ENCODE results near the gene SULT1E1.
A peak's percentile ranks its signal among the peaks of the same experiment; 100 is the strongest.
"Not testable (repeated sequence)": the region's sequence is repeated elsewhere in the genome, so short reads cannot be mapped to it uniquely, and the experiment has no call there.

Gene SULT1E1

GRCh38 chr4:69830560-69831269, 29.2 kb downstream of the SULT1E1 start:
- no peak overlapping the region for H3K4me3 Mint-ChIP-seq
- no peak overlapping the region for H3K27ac Mint-ChIP-seq
- H3K4me1 Mint-ChIP-seq = peaks cover 7% of the 10 kb centered on the region
- DNase-seq (ENCODE audit: low spot score in 2 of 2) (no peak), ATAC-seq (no peak)
- no peaks in the 10 kb centered on the region for H3K36me3 Mint-ChIP-seq
- H3K9me3 Mint-ChIP-seq = peaks cover 6% of the 10 kb centered on the region

- DNase-seq (ENCODE audit: low spot score in 2 of 2) (no peak), ATAC-seq (no peak)
- peaks cover 7% of the 10 kb centered on the region for H3K4me1 Mint-ChIP-seq
- no peak overlapping the region for H3K27ac Mint-ChIP-seq
- H3K4me3 Mint-ChIP-seq = no peak overlapping the region
- no peaks in the 10 kb centered on the region for H3K36me3 Mint-ChIP-seq
- peaks cover 6% of the 10 kb centered on the region for H3K9me3 Mint-ChIP-seq
Measured at GRCh38 chr4:69830192-69830559, 29.8 kb downstream of the SULT1E1 start.

- Mint-ChIP-seq H3K4me3 (no peak overlapping the region), H3K4me1 (peaks cover 7% of the 10 kb centered on the region), H3K9me3 (peaks cover 6% of the 10 kb centered on the region), H3K27ac (no peak overlapping the region), H3K36me3 (no peaks in the 10 kb centered on the region)
- peak; percentile 33 for ATAC-seq
- DNase-seq (ENCODE audit: low spot score in 2 of 2) = no peak
Measured at GRCh38 chr4:69829678-69830077, 30.3 kb downstream of the SULT1E1 start.

- peaks cover 6% of the 10 kb centered on the region for H3K9me3 Mint-ChIP-seq
- no peaks in the 10 kb centered on the region for H3K36me3 Mint-ChIP-seq
- no peak for DNase-seq (ENCODE audit: low spot score in 2 of 2)
- H3K4me1 Mint-ChIP-seq = peaks cover 7% of the 10 kb centered on the region
- ATAC-seq = no peak
- no peak overlapping the region for H3K27ac Mint-ChIP-seq
- no peak overlapping the region for H3K4me3 Mint-ChIP-seq
Measured at GRCh38 chr4:69828828-69829227, 31.1 kb downstream of the SULT1E1 start.

GRCh38 chr4:69825056-69825455, 34.9 kb downstream of the SULT1E1 start:
- not testable (repeated sequence) for H3K27ac Mint-ChIP-seq; H3K36me3 Mint-ChIP-seq; ATAC-seq; H3K4me1 Mint-ChIP-seq; H3K4me3 Mint-ChIP-seq; H3K9me3 Mint-ChIP-seq; DNase-seq (ENCODE audit: low spot score in 2 of 2)

- no peak for ATAC-seq
- Mint-ChIP-seq H3K9me3 (peaks cover 3% of the 10 kb centered on the region), H3K27ac (no peak overlapping the region), H3K4me1 (no peaks in the 10 kb centered on the region), H3K4me3 (no peak overlapping the region), H3K36me3 (no peaks in the 10 kb centered on the region)
- no peak for DNase-seq (ENCODE audit: low spot score in 2 of 2)
Measured at GRCh38 chr4:69823481-69824186, 36.3 kb downstream of the SULT1E1 start.

- no peaks in the 10 kb centered on the region for H3K36me3 Mint-ChIP-seq
- H3K4me1 Mint-ChIP-seq = no peaks in the 10 kb centered on the region
- H3K9me3 Mint-ChIP-seq = peaks cover 3% of the 10 kb centered on the region
- H3K4me3 Mint-ChIP-seq = no peak overlapping the region
- DNase-seq (ENCODE audit: low spot score in 2 of 2) = no peak
- ATAC-seq = no peak
- H3K27ac Mint-ChIP-seq = no peak overlapping the region
Measured at GRCh38 chr4:69823048-69823447, 36.9 kb downstream of the SULT1E1 start.

- Mint-ChIP-seq H3K4me1 (no peaks in the 10 kb centered on the region), H3K9me3 (peaks cover 3% of the 10 kb centered on the region), H3K27ac (no peak overlapping the region), H3K36me3 (no peaks in the 10 kb centered on the region), H3K4me3 (no peak overlapping the region)
- DNase-seq (ENCODE audit: low spot score in 2 of 2) = no peak
- ATAC-seq = no peak
Measured at GRCh38 chr4:69822198-69822597, 37.7 kb downstream of the SULT1E1 start.

- DNase-seq (ENCODE audit: low spot score in 2 of 2) (no peak), ATAC-seq (no peak)
- Mint-ChIP-seq H3K4me3 (no peak overlapping the region), H3K9me3 (peaks cover 7% of the 10 kb centered on the region), H3K27ac (no peak overlapping the region), H3K4me1 (no peaks in the 10 kb centered on the region), H3K36me3 (no peaks in the 10 kb centered on the region)
Measured at GRCh38 chr4:69818060-69818639, 41.8 kb downstream of the SULT1E1 start.

GRCh38 chr4:69816236-69816635, 43.7 kb downstream of the SULT1E1 start:
- ATAC-seq = no peak
- H3K27ac Mint-ChIP-seq = no peak overlapping the region
- no peaks in the 10 kb centered on the region for H3K4me1 Mint-ChIP-seq
- no peaks in the 10 kb centered on the region for H3K36me3 Mint-ChIP-seq
- DNase-seq (ENCODE audit: low spot score in 2 of 2) = no peak
- peaks cover 4% of the 10 kb centered on the region for H3K9me3 Mint-ChIP-seq
- no peak overlapping the region for H3K4me3 Mint-ChIP-seq

GRCh38 chr4:69813628-69814027, 46.3 kb downstream of the SULT1E1 start:
- H3K4me1 Mint-ChIP-seq = no peaks in the 10 kb centered on the region
- H3K36me3 Mint-ChIP-seq = no peaks in the 10 kb centered on the region
- no peak overlapping the region for H3K27ac Mint-ChIP-seq
- peaks cover 4% of the 10 kb centered on the region for H3K9me3 Mint-ChIP-seq
- DNase-seq (ENCODE audit: low spot score in 2 of 2) = no peak
- no peak overlapping the region for H3K4me3 Mint-ChIP-seq
- ATAC-seq = no peak

GRCh38 chr4:69811166-69811565, 48.8 kb downstream of the SULT1E1 start:
- Mint-ChIP-seq H3K4me3 (no peak overlapping the region), H3K27ac (no peak overlapping the region), H3K4me1 (no peaks in the 10 kb centered on the region), H3K9me3 (peaks cover 9% of the 10 kb centered on the region), H3K36me3 (no peaks in the 10 kb centered on the region)
- no peak for ATAC-seq
- DNase-seq (ENCODE audit: low spot score in 2 of 2) = no peak

GRCh38 chr4:69800599-69800998, 59.3 kb downstream of the SULT1E1 start:
- no peaks in the 10 kb centered on the region for H3K36me3 Mint-ChIP-seq
- ATAC-seq (no peak), DNase-seq (ENCODE audit: low spot score in 2 of 2) (no peak)
- H3K9me3 Mint-ChIP-seq = peaks cover 7% of the 10 kb centered on the region
- no peak overlapping the region for H3K4me3 Mint-ChIP-seq
- no peak overlapping the region for H3K27ac Mint-ChIP-seq
- H3K4me1 Mint-ChIP-seq = no peaks in the 10 kb centered on the region

GRCh38 chr4:69799337-69799736, 60.6 kb downstream of the SULT1E1 start:
- DNase-seq (ENCODE audit: low spot score in 2 of 2) (no peak), ATAC-seq (peak; percentile 13)
- Mint-ChIP-seq H3K27ac (no peak overlapping the region), H3K4me3 (no peak overlapping the region), H3K4me1 (no peaks in the 10 kb centered on the region), H3K9me3 (peaks cover 7% of the 10 kb centered on the region), H3K36me3 (no peaks in the 10 kb centered on the region)

- ATAC-seq (no peak), DNase-seq (ENCODE audit: low spot score in 2 of 2) (no peak)
- Mint-ChIP-seq H3K9me3 (peaks cover 4% of the 10 kb centered on the region), H3K4me1 (no peaks in the 10 kb centered on the region), H3K36me3 (no peaks in the 10 kb centered on the region), H3K27ac (no peak overlapping the region), H3K4me3 (no peak overlapping the region)
Measured at GRCh38 chr4:69793732-69794131, 66.2 kb downstream of the SULT1E1 start.

Measured in stimulated activated effector memory CD8-positive, alpha-beta T cell treated with anti-CD3 and anti-CD28 coated beads, Interleukin-12 subunit alpha, Interleukin-12 subunit beta, amount 100 ng/mL, for 72 hours (primary cell).